HG03064 (cell line): ENCODE data around the gene VSTM2L.
"Not testable (repeated sequence)": the region's sequence is repeated elsewhere in the genome, so short reads cannot be mapped to it uniquely, and the experiment has no call there.

Experiments
- ATAC-seq: cut with Tn5 transposase; IDR thresholded peaks from one replicate; pipeline ENCODE4 v1.9.1; 2021; ENCODE audit warnings: low read depth; ENCODE audit not compliant: unreplicated experiment

VSTM2L gene

GRCh38 chr20:37955511-37955910 is 52.6 kb downstream of the VSTM2L start:
- no peak for ATAC-seq

GRCh38 chr20:37956107-37956585 is 53.2 kb downstream of the VSTM2L start:
- ATAC-seq = no peak

- ATAC-seq = no peak
Observed at GRCh38 chr20:37958856-37959520, 56.1 kb downstream of the VSTM2L start.

DNA sequence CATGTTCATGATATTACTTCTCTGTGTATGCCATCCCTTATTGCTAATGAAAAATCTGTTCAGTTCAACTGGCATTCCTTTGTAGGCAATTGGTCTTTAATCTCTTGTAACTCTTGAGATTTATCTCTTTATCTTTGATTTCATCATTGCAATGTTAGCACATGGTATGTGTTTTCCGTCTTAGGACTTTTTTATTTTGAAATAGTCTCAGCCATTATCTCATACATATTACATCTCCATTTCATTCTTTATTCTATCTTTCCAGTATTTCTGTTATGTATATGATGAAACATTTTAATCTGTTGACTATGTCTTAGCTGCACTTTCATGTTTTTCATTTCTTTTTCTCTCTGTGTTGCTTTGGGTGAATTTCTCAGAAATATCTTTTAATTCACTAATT is 58.1 kb downstream of the VSTM2L start:
- no peak for ATAC-seq

DNA sequence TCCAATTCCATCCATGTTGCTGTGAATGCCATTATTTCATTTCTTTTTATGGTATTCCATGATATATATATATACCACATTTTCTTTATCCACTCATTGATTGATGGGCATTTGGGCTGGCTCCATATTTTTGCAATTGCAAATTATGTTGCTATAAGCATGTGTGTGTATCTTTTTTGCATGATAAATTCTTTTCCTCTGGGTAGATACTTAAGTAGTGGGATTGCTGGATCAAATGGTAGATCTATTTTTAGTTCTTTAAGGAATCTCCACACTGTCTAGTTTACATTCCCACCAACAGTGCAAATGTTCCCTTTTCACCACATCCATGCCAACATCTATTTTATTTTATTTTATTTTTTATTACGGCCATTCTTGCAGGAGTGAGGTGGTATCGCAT is 60.6 kb downstream of the VSTM2L start:
- not testable (repeated sequence) for ATAC-seq

GRCh38 chr20:37968841-37969401 is 66.0 kb downstream of the VSTM2L start:
- ATAC-seq = no peak

DNA sequence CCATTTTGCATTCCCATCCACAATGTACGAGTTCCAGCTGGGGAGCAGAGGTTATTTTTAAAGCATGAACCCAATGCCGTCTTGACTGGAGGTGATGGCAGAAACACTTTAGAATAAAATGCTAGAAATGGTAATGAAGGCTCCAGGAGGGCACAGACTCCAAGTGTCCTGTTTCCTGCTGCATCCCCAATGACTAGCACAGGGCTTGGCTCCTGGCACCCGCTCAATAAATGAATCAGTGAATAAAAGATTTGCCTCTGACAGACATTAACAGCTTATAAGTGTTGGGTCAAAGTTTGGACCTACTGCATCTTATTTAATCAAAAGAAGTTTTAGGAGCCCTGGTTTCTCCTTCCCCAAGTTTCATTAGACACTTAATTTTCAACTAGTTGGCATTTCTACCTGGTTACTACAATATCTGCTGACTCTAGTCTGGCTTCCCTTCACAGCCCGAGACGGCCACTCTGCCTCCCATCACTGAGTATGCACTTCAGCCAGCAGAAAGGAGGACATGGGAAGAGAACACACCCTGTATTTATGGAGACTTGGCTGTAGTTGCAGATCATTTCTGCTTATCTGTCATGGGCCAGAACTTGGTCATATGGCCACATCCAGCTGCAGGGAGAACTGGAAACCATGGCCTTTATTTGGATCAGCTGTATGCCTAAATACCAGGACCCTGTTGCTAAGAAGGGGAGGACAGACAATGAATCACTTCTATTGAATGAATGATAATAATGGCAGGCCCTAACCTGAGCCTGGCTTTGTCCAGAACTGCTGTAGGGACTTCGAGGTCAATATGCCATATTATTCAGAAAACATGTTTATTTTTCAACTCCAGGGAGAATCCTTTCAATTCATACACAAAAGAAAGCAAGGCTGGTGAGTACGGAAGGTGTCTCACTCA is 67.3 kb downstream of the VSTM2L start:
- ATAC-seq = no peak

GRCh38 chr20:37970856-37971245 is 67.9 kb downstream of the VSTM2L start:
- ATAC-seq = no peak

- no peak for ATAC-seq
Observed at GRCh38 chr20:37971561-37972127, 68.7 kb downstream of the VSTM2L start.

DNA sequence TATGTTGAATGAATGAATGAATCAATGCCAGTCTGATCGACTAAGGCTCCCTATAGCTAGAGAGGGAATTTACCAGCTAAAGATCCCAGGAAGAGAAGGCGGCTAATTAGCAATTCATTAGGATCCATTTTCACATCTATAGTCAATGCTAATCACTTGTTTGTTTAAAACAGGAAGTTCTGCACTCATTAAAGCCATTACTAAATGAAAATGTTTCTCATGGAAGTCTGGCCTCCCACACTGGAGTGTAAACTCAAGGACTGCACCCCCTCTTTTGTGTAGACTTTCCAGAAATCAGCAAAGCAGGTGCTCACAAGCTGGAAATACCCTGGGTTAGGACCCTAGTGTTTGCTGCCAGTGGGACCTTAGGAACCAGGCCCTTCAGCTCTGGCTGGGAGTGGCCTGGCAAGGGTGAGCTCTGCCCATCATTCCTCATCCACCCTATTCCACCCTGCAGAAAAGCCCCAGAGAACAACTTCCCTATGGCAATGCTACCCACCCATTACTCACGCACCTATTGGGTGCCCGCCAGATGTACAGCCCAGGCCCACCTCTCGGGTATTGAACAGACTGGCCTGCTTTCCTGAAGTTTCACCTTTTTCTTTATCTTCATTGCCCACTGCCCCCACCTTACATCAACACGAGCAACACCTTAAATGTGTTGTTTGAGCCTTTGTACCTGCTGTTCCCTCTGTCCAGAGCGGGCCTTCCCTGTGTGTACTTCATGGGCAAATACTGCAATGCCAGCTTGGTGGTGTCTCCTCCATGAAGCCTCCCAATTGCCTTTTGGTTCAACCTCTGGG is 69.5 kb downstream of the VSTM2L start:
- no peak for ATAC-seq

GRCh38 chr20:37973059-37973910 is 70.4 kb downstream of the VSTM2L start:
- ATAC-seq = no peak

GRCh38 chr20:37976887-37977286 is 74.0 kb downstream of the VSTM2L start:
- ATAC-seq = no peak

GRCh38 chr20:37977338-37977737 is 74.4 kb downstream of the VSTM2L start:
- ATAC-seq = no peak

GRCh38 chr20:37977786-37978185 is 74.9 kb downstream of the VSTM2L start:
- ATAC-seq = no peak

- ATAC-seq = no peak
Observed at GRCh38 chr20:37979021-37979985, 76.4 kb downstream of the VSTM2L start.

GRCh38 chr20:37980383-37980782 is 77.5 kb downstream of the VSTM2L start:
- ATAC-seq = no peak

GRCh38 chr20:37980876-37981275 is 77.9 kb downstream of the VSTM2L start:
- ATAC-seq = no peak

DNA sequence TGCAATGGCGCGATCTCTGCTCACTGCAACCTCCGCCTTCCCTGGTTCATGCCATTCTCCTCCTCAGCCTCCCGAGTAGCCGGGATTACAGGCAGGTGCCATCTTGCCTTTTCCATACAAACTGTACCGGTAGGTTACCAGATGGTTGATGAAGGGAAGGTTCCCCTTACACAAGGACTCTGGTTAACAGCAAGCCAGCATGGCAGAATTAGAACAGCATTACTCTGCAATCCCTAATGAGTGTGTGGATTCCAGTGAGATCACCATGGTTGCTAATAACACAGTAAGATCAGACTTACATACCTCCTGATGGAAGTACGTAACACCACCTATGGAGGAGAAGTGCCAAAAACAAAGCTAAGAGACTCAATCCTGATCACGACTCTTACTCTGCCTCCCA is 78.6 kb downstream of the VSTM2L start:
- no peak for ATAC-seq
